Coronary artery (tissue), 2 donors: ENCODE data around the gene HEATR5A.
"Not testable (repeated sequence)": the region's sequence is repeated elsewhere in the genome, so short reads cannot be mapped to it uniquely, and the experiment has no call there.

ENCODE experiments used
- DNase-seq: peaks from one replicate; pipeline ENCODE4 v3.0.0-alpha.2; 2017; ENCODE audit warnings: low spot score
- H3K27ac ChIP-seq, 2 donors: fragments of 200-600 bp; sonication (generic); one replicate each; pipeline ENCODE4 v1.5.1; 2016 to 2019
- H3K4me3 ChIP-seq: fragments of 200-600 bp; sonication (generic); 2 replicates; pipeline ENCODE4 v1.5.1; 2016; ENCODE audit warnings: mild to moderate bottlenecking, moderate library complexity
- CTCF ChIP-seq: fragments of 200-600 bp; sonication (generic); IDR thresholded peaks from one replicate; pipeline ENCODE4 v1.5.1; 2019; ENCODE audit warnings: antibody characterized with exemption

HEATR5A gene

DNA sequence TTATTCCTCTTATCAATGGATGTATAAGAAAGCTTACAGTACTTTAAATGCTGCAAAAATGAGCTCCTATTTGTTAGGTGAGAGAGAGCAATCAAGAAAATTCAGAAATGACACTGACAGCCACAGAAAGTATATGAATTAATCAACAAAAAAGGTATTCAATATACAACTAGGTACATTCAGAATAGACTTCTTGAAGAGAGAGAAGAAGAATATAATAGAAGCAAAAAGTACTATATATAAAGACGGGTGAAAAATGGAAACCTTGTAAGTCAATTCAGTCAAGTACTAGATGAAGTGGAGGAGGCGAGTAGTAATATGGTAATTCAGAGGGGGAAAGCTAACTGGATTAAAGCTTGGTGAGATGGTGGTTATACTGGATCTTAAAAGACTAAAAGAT, 74.3 kb downstream of the HEATR5A start:
- no peak for TF ChIP-seq CTCF

DNA sequence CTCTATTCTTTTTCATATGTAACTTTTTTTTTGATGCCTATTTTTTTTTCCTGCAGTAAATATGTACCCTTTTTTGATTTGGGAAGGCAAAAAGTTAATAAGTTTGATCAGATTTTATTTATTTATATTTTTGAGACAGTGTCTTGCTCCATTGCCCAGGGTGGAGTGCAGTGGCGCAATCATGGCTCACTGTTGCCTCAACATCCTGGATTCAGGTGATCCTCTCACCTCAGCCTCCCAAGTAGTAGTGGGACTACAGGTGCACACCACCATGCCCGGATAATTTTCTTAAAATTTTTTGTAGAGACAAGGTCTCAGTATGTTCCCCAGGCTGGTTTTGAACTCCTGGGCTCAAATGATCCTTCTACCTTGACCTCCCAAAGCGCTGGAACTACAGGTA, 79.1 kb downstream of the HEATR5A start:
- TF ChIP-seq CTCF: no peak
- no peak for DNase-seq
- Histone ChIP-seq H3K4me3 (no peak overlapping the region), H3K27ac (no peak overlapping the region)

More for the DNA sequence above, 74.3 kb downstream of the HEATR5A start:
- DNase-seq: no peak
- no peak overlapping the region for H3K4me3 ChIP-seq
- no peak overlapping the region for H3K27ac ChIP-seq

GRCh38 chr14:31340297-31341063, 79.9 kb downstream of the HEATR5A start:
- Histone ChIP-seq H3K4me3 (no peak overlapping the region), H3K27ac (no peak overlapping the region)
- DNase-seq: no peak
- no peak for TF ChIP-seq CTCF

DNA sequence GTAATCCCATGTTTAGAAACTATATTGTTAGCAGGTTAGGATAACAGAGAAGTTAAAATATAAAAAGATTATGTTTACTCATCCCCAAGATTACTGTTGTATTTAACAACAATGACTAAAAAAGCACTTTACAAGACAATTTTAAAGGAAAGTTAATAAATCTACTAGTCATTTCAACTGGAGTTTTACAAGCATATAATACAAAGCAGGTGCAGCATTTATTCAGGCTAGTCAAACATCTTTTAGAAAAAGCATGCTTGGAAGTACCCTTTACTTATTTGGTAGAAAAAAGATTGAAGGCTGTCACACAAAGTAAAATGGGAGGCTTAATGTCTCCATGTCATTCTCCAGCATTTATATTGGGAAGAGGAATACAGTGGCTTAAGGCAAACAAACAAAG, 80.6 kb downstream of the HEATR5A start:
- no peak for DNase-seq
- TF ChIP-seq CTCF: no peak
- no peak overlapping the region for H3K27ac ChIP-seq
- no peak overlapping the region for H3K4me3 ChIP-seq

GRCh38 chr14:31337331-31337730, 83.0 kb downstream of the HEATR5A start:
- Histone ChIP-seq H3K27ac (no peak overlapping the region), H3K4me3 (no peak overlapping the region)
- no peak for DNase-seq
- TF ChIP-seq CTCF: no peak

DNA sequence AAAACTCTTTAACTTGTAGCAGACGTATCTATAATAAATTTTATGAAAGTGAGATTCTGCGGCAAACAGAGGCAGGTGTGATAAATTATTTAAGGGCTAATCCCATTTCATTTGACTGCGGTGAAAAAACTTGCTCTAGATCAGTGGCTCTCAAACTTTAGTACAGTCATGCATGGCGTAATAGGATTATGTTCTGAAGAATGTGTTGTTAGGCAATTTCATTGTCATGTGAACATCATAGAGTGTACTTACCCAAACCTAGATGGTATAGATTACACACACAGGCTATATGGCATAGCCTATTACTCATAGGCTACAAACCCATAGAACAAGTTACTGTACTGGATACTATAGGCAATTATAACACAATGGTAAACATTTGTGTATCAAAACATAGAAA, 83.7 kb downstream of the HEATR5A start:
- no peak for TF ChIP-seq CTCF
- no peak overlapping the region for H3K27ac ChIP-seq
- H3K4me3 ChIP-seq: no peak overlapping the region
- no peak for DNase-seq

DNA sequence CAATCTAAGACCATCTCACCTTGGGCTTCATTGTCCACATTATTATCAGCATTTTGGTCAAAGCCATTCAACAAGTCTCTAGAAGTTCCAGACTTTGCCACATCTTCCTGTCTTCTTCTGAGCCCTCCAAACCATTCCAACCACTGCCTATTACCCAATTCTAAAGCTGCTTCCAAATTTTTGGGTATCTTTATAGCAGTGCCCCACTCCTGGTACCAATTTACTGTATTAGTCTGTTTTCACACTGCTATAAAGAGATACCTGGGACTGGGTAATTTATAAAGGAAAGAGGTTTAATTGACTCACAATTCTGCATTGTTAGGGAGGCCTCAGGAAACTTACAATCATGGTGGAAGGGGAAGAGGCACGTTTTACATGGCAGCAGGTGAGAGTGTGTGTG, 89.0 kb downstream of the HEATR5A start:
- not testable (repeated sequence) for H3K27ac ChIP-seq, DNase-seq, H3K4me3 ChIP-seq

GRCh38 chr14:31329876-31330521, 90.4 kb downstream of the HEATR5A start:
- H3K27ac ChIP-seq, H3K4me3 ChIP-seq, DNase-seq: not testable (repeated sequence)
